CD4-positive, alpha-beta T cell treated with Interferon gamma for 1 hour (primary cell): Measurements from ENCODE around the gene ARHGAP26.
"Not testable (repeated sequence)": the region's sequence is repeated elsewhere in the genome, so short reads cannot be mapped to it uniquely, and the experiment has no call there.

Experiments
- DNase-seq: peaks from one replicate; pipeline ENCODE4 v3.0.0-alpha.2; 2020

Gene ARHGAP26

GRCh38 chr5:143105216-143105905, 335.2 kb downstream of the ARHGAP26 start:
- DNase-seq = no peak

GRCh38 chr5:143106174-143106573, 336.0 kb downstream of the ARHGAP26 start:
- no peak for DNase-seq

GRCh38 chr5:143108498-143109128, 338.4 kb downstream of the ARHGAP26 start:
- DNase-seq = no peak

GRCh38 chr5:143110591-143110990, 340.4 kb downstream of the ARHGAP26 start:
- no peak for DNase-seq

- DNase-seq = no peak
Measured at GRCh38 chr5:143111799-143112198, 341.6 kb downstream of the ARHGAP26 start.

DNA sequence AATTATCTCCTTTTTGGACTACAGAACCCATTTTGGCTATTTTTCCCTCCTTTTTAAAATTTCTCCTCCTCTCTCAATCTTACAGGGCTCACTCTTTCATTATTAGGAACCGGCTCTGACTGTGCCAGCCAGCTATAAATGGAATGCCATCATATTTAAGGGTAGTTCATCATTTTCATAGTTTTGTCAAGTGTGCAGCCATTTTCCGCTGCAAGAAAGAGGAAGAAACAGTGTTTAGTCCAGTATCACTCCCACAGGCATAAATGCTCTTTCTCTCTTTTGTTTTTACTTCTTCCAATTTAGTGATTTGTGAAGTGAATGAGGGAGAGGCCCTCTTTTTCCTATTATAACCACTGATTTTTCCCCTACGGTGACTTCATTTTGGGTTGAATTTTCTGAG, 343.3 kb downstream of the ARHGAP26 start:
- DNase-seq = no peak

DNA sequence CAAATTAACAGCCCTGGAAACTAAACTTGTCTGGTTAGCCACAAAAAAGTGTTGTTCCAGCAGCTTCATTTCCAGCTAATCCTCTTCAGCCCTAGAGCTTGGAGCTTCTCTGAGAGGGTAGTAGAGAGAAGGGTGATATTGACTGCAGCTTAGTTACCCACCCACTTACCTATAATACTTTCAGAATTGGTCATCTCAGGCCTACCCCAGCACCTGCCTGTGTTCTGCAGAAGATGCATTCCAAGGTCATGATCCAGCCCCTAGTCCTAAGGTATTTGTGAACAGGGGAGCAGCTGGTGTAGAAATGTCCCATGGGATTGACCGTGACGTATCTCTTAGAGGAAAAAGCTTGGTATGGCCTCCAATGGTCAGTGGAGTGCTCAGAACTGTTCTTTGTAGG, 344.3 kb downstream of the ARHGAP26 start:
- no peak for DNase-seq

GRCh38 chr5:143115381-143115780, 345.2 kb downstream of the ARHGAP26 start:
- DNase-seq = no peak

DNA sequence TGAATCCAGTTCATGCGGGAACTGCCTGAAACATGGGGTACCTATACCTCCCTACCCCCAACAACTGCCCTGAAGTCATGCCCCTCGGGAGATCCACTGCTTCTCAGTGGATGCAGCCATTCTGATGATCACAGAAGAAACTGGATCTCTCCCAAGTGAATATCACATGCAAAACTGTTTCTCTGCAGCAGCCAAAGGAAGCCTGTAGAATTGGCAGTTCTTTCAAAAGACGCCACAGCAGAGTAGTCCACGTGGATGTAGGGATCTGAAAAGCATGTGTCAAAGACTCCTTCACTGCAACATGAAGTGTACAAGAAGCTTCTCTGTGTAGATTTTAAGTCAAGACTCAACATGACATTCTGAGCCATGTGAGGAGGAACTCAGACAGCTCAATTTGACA, 346.6 kb downstream of the ARHGAP26 start:
- no peak for DNase-seq

DNA sequence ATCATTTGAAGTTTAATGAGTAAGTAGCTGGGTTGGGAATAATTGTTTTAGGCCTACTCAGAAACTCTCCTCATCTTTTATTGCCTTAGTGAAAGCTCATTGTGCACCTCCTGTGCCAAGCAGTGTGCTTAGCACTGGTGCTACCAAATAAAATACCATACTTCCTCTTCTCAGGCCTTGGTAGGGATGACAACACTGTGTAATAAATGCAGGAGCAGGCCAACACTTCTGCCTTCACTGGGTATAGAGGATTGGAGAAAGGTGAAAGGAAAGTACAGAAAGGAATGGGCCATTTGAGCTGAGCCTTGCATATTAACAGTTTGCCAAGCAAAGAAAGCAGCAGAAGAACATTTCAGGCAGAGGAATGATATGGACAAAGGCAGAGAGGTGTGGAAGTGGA, 347.6 kb downstream of the ARHGAP26 start:
- no peak for DNase-seq

- peak; percentile 42 for DNase-seq
Measured at GRCh38 chr5:143118222-143118621, 348.0 kb downstream of the ARHGAP26 start.

- not testable (repeated sequence) for DNase-seq
Measured at GRCh38 chr5:143118818-143119217, 348.6 kb downstream of the ARHGAP26 start.

DNA sequence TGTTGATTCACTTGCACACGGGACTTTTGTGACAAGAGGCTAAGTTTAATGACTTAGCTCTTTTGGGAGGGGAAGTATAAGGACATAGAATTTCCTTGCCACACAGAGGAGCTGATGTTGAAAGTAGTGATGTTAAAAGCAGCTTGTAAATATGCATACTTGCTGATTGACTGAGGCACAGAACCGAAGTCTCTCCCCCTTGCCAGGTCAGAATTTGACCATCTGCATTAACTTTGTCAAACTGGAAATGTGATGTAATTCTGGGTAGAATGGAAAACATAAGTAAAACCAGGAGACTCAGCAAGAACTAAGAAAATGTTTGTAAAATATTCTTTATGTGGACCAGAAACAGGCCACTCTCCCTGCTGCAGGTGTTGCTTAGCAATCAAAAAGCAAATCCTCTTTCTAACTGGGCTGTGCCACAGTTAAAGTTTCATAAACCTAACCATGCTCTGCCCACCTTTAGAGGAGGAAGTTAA, 349.2 kb downstream of the ARHGAP26 start:
- DNase-seq = no peak

DNA sequence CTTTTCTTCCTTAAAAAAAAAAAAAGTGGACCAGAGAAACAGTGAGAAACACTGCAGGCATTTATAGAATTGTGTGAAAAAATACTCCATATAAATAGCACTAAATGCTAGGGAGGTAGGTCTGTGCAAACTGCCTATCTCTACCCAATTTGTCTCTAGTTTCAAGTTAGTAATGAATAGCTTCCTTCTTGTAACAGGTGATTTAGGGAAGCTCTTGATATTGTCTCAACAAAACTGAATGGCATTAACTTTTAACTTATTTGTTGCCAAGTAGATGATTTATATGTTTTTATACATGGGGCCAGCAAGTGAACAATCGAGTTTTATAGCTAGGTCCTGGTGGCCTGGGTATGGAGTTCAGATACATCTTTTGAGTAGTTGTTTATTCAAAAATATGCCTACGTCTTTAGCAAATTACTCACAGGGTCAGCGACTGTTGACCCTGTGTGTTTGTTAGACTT, 349.7 kb downstream of the ARHGAP26 start:
- no peak for DNase-seq

- no peak for DNase-seq
Measured at GRCh38 chr5:143120460-143121134, 350.4 kb downstream of the ARHGAP26 start.

- no peak for DNase-seq
Measured at GRCh38 chr5:143121135-143121475, 350.9 kb downstream of the ARHGAP26 start.

GRCh38 chr5:143124593-143124992, 354.4 kb downstream of the ARHGAP26 start:
- DNase-seq = no peak

GRCh38 chr5:143126174-143127019, 356.2 kb downstream of the ARHGAP26 start:
- no peak for DNase-seq

DNA sequence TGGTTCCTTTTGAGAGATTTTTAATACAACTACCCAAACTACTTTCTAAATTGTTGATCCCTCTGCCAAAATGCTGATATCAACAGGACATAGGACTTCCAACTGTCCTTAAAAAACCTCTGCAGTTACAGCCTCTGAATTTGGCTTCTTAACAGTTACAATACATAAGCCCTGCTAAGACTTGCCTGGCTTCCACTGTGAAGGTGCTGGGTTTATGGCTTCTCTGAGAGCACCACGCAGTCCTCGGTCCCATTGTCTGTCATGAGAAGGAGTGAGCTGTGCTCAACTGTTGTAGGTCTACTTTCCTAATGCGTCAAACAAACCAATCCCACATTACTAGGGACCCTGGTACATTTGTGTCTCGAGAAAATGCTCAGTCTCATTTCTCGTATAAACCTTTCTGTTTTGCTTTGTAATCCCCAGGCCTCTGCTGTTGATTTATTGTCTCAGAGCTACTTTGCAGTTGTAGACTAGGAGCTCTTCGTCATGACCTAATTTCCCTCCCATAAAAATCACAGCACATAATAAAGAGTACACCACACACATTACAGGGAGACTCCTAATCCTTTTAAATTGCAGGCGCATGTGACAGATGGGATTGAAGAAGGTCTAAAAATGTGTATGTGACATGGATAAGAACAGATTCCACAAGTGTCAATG, 358.4 kb downstream of the ARHGAP26 start:
- DNase-seq = no peak

- DNase-seq = no peak
Measured at GRCh38 chr5:143129203-143129602, 359.0 kb downstream of the ARHGAP26 start.

DNA sequence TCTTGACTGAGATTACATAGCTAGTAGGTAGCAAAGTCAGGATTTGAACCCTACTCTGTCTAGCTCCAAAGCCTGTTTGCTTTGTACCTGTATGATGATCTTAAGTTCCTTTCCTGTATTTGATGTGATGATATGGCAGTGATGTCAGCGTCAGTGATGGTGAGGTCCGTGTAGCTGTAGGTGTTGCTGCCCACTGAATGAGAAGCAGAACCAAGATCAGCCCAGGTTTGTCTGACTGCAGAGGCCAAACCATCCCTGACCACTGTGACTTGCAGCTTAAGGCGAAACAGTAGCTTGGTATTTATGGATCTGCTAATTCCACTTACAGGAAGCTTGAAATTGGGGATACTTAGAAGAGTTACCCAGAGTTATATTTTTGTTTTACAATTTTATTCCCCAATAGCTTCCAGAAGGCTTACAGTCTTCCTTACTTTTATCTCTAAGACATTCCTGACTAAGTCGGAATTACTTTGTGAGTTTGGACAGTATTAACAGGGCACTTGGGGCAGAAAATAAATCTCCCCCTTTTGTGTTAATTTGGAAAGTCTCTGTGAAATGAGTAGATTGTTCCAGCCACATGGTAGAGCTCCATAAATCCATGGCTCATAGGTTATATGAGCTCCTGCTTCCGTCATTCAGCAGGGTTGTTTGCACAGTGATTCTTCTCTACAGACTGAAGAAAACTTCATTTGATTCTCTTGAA, 359.9 kb downstream of the ARHGAP26 start:
- no peak for DNase-seq
